RWPE2 (cell line): ENCODE results near the gene DPP9.
"Not testable (repeated sequence)": the region's sequence is repeated elsewhere in the genome, so short reads cannot be mapped to it uniquely, and the experiment has no call there.

Experiments used
- ATAC-seq: fragments of 200-7000 bp; cut with Tn5 transposase; 3 replicates; pipeline ENCODE4 v1.9.1; 2021; ENCODE audit warnings: low read depth
- DNase-seq: peaks from one replicate; pipeline ENCODE4 v3.0.0-alpha.2; 2020; ENCODE audit warnings: low spot score
- H3K27ac ChIP-seq: fragments of 450-650 bp; 2 replicates; pipeline ENCODE4 v1.5.1; 2017; ENCODE audit warnings: mild to moderate bottlenecking; ENCODE audit not compliant: poor library complexity, severe bottlenecking
- H3K27me3 ChIP-seq: fragments of 250-450 bp; sonication (Bioruptor Pico); 2 replicates; pipeline ENCODE4 v1.5.1; 2021; ENCODE audit warnings: mild to moderate bottlenecking, moderate library complexity; ENCODE audit not compliant: insufficient read depth, poor library complexity, severe bottlenecking
- H3K36me3 ChIP-seq: fragments of 250-450 bp; sonication (Bioruptor Pico); 2 replicates; pipeline ENCODE4 v1.5.1; 2020; ENCODE audit warnings: low read depth, mild to moderate bottlenecking, moderate library complexity
- H3K4me1 ChIP-seq: fragments of 250-450 bp; sonication (Bioruptor Pico); 2 replicates; pipeline ENCODE4 v1.5.1; 2021; ENCODE audit warnings: mild to moderate bottlenecking, moderate library complexity; ENCODE audit not compliant: insufficient read depth, poor library complexity, severe bottlenecking
- H3K4me3 ChIP-seq: fragments of 250-450 bp; sonication (Bioruptor Pico); 2 replicates; pipeline ENCODE4 v1.5.1; 2021; ENCODE audit warnings: mild to moderate bottlenecking, moderate library complexity; ENCODE audit not compliant: severe bottlenecking
- H3K9me3 ChIP-seq: fragments of 250-450 bp; sonication (Bioruptor Pico); 2 replicates; pipeline ENCODE4 v1.5.1; 2021; ENCODE audit warnings: mild to moderate bottlenecking, moderate library complexity; ENCODE audit not compliant: severe bottlenecking
- CTCF ChIP-seq: fragments of 450-650 bp; IDR thresholded peaks from one replicate; pipeline ENCODE4 v1.5.1; 2017; ENCODE audit warnings: mild to moderate bottlenecking, moderate library complexity; ENCODE audit not compliant: poor library complexity, severe bottlenecking

Gene DPP9

GRCh38 chr19:4719499-4719866 lies 4.2 kb downstream of the DPP9 start:
- Histone ChIP-seq H3K4me1 (peaks cover 19% of the 10 kb centered on the region), H3K27me3 (no peaks in the 10 kb centered on the region), H3K4me3 (no peak overlapping the region), H3K9me3 (no peaks in the 10 kb centered on the region), H3K27ac (peak overlapping the region; percentile 99), H3K36me3 (peaks cover 76% of the 10 kb centered on the region)
- ATAC-seq (no peak), DNase-seq (no peak)
- no peak for TF ChIP-seq CTCF

DNA sequence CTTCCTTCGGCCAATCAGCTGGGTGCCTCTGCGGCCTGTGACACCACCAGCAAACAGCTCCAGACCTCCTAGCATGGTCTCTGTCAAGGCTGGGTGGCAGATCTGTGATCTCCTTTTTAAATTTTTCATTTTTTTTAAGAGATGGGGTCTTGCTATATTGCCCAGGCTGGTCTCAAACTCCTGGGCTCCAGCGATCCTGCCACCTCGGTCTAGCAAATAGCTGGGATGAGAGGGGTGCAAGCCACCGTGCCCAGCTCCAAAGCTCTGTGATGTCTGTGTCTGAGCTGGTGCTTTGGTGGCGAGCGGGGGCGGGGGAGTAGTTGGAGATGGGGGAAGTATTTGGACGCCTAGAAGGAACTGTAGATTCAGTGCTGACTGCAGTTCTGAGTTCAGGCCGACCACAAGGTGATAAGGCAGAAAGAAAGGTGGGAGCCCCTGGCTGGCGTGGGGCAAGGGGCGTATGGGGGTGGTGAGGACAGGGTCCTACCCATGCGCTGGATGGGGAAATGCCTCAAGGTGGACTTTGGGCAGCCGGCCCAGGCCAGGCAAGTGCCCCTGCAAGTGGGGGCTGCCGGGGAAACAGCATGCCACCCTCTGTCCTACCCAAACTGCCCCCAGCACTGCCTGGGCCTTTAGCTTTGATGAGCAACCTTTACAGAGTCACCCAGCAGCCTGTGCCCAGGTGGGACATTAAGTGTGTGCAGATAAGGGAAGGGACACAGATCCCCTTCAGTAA lies 5.5 kb downstream of the DPP9 start:
- no peak for ATAC-seq
- H3K4me3 ChIP-seq: no peak overlapping the region
- no peak for TF ChIP-seq CTCF
- peaks cover 28% of the 10 kb centered on the region for H3K4me1 ChIP-seq
- no peaks in the 10 kb centered on the region for H3K27me3 ChIP-seq
- H3K36me3 ChIP-seq: peaks cover 87% of the 10 kb centered on the region
- H3K27ac ChIP-seq: peak overlapping the region; percentile 99
- DNase-seq: no peak
- H3K9me3 ChIP-seq: no peaks in the 10 kb centered on the region

DNA sequence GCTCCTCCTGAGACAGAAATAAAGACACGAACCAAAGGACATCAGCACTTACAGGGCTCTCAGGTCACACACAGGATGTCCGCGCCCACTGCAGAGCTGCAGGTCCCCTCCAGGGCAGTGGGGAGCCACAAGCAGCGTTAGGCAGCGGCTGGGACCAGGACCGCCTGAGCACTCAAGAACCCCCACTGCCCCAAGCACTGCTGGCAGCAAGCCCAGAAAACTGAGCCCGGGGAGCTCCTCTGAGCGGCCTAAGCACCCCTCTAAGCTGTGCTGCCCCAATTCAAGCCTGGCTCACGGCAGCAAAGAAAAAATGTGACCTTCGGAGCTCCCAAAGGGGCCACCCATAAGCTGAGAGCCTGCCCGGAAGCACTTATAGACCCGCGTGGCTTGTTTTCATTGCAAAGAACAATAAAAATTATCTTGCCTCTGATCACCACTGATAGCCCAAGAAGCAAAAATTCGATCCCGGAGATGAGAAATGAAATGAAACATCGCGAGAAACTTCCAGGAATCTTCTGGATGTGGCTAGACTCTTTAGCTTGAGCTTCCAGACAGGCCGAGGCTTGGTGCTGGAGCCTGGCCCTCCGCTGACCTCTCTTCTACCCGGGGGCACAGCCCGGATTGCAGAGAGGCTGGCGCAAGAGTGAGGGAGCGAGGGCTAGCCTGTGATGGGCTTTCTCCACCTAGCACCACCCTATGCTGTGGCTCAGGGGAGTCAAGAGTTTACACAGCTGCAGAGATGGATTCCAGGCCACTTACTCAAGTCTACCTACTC lies 6.3 kb downstream of the DPP9 start:
- Histone ChIP-seq H3K27ac (peak overlapping the region; percentile 99), H3K4me1 (peaks cover 34% of the 10 kb centered on the region), H3K36me3 (peaks cover 92% of the 10 kb centered on the region), H3K27me3 (no peaks in the 10 kb centered on the region), H3K9me3 (no peaks in the 10 kb centered on the region), H3K4me3 (peak overlapping the region; percentile 16)
- TF ChIP-seq CTCF: peak; percentile 14
- DNase-seq: peak; percentile 95
- ATAC-seq: peak; percentile 79

DNA sequence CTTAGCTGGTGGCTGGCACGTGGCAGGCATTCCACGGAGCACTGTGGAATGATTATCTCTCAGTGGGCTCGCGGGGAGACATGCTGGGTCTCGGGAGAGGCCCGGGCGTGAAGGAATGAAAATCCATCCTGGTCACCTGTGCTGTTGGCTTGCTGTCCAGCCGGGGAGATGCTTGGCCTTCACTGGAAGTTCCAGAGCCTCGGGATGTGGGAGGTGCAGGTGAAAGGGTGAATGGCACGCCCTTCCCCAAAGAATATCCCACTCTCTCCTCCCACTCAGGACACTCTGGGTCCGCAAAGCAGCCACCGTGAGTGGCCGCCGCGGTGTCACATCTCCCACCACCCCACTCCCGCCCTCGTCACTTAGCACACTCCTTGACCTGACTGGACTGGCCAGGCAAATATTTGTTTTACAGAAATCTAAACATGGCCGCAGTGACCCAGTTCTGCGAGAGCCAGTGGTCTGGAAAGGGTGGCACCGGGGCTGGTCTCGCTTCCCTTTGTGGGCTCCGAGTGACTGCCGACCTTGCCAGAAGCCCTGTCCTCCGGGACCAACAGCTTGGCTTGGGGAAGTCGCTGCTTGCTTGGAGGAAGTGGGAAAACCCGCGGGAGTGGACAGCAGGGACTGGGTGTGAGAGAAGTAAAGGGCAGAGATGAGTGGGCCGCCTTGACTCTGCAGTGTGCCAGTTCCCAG lies 8.0 kb downstream of the DPP9 start:
- peaks cover 34% of the 10 kb centered on the region for H3K4me1 ChIP-seq
- peaks cover 90% of the 10 kb centered on the region for H3K36me3 ChIP-seq
- peak overlapping the region; percentile 99 for H3K27ac ChIP-seq
- ATAC-seq: no peak
- DNase-seq: no peak
- no peak overlapping the region for H3K4me3 ChIP-seq
- H3K27me3 ChIP-seq: no peaks in the 10 kb centered on the region
- TF ChIP-seq CTCF: no peak
- no peaks in the 10 kb centered on the region for H3K9me3 ChIP-seq

GRCh38 chr19:4715178-4715528 lies 8.5 kb downstream of the DPP9 start:
- not testable (repeated sequence) for H3K27me3 ChIP-seq, H3K4me3 ChIP-seq, DNase-seq, H3K9me3 ChIP-seq, ATAC-seq
- H3K27ac ChIP-seq: peak overlapping the region; percentile 99
- H3K4me1 ChIP-seq: peaks cover 34% of the 10 kb centered on the region
- peaks cover 90% of the 10 kb centered on the region for H3K36me3 ChIP-seq
